ENCODE data around the gene CASK.

CASK gene

GRCh38 chrX:41837270-41837944, 85.9 kb downstream of the CASK start:
- DNase-seq (ENCODE audit: low read depth), result no peak

GRCh38 chrX:41828826-41829225, 94.5 kb downstream of the CASK start:
- DNase-seq (ENCODE audit: low read depth), result no peak

GRCh38 chrX:41827886-41828285, 95.5 kb downstream of the CASK start:
- DNase-seq (ENCODE audit: low read depth), result no peak

GRCh38 chrX:41825796-41826195, 97.6 kb downstream of the CASK start:
- no peak for DNase-seq (ENCODE audit: low read depth)

GRCh38 chrX:41824551-41824950, 98.8 kb downstream of the CASK start:
- DNase-seq (ENCODE audit: low read depth), result no peak

GRCh38 chrX:41823402-41823801, 100.0 kb downstream of the CASK start:
- DNase-seq (ENCODE audit: low read depth), result no peak

- no peak for DNase-seq (ENCODE audit: low read depth)
Observed at GRCh38 chrX:41822892-41823291, 100.5 kb downstream of the CASK start.

- DNase-seq (ENCODE audit: low read depth), result no peak
Observed at GRCh38 chrX:41808047-41808446, 115.3 kb downstream of the CASK start.

- no peak for DNase-seq (ENCODE audit: low read depth)
Observed at GRCh38 chrX:41802958-41803357, 120.4 kb downstream of the CASK start.

- DNase-seq (ENCODE audit: low read depth), result no peak
Observed at GRCh38 chrX:41799661-41800060, 123.7 kb downstream of the CASK start.

- DNase-seq (ENCODE audit: low read depth), result no peak
Observed at GRCh38 chrX:41796577-41796976, 126.8 kb downstream of the CASK start.

- DNase-seq (ENCODE audit: low read depth), result no peak
Observed at GRCh38 chrX:41796046-41796445, 127.3 kb downstream of the CASK start.

GRCh38 chrX:41789374-41789773, 134.0 kb downstream of the CASK start:
- no peak for DNase-seq (ENCODE audit: low read depth)

GRCh38 chrX:41785685-41786084, 137.7 kb downstream of the CASK start:
- DNase-seq (ENCODE audit: low read depth), result peak; percentile 2

GRCh38 chrX:41781500-41781899, 141.9 kb downstream of the CASK start:
- DNase-seq (ENCODE audit: low read depth), result no peak

GRCh38 chrX:41779941-41780340, 143.4 kb downstream of the CASK start:
- DNase-seq (ENCODE audit: low read depth), result no peak

- no peak for DNase-seq (ENCODE audit: low read depth)
Observed at GRCh38 chrX:41779030-41779564, 144.3 kb downstream of the CASK start.

GRCh38 chrX:41761702-41762101, 161.7 kb downstream of the CASK start:
- no peak for DNase-seq (ENCODE audit: low read depth)

- no peak for DNase-seq (ENCODE audit: low read depth)
Observed at GRCh38 chrX:41761169-41761568, 162.2 kb downstream of the CASK start.

- no peak for DNase-seq (ENCODE audit: low read depth)
Observed at GRCh38 chrX:41759817-41760216, 163.5 kb downstream of the CASK start.

GRCh38 chrX:41758401-41758800, 165.0 kb downstream of the CASK start:
- no peak for DNase-seq (ENCODE audit: low read depth)

GRCh38 chrX:41750716-41751115, 172.6 kb downstream of the CASK start:
- no peak for DNase-seq (ENCODE audit: low read depth)

GRCh38 chrX:41739871-41740270, 183.5 kb downstream of the CASK start:
- no peak for DNase-seq (ENCODE audit: low read depth)

GRCh38 chrX:41737065-41737464, 186.3 kb downstream of the CASK start:
- DNase-seq (ENCODE audit: low read depth), result no peak

Measured in activated T-cell treated with anti-CD3 and anti-CD28 coated beads for 48 hours (primary cell).